ENCODE results near the gene ZNF438.
"Not testable (repeated sequence)": the region's sequence is repeated elsewhere in the genome, so short reads cannot be mapped to it uniquely, and the experiment has no call there.

Gene ZNF438

GRCh38 chr10:31042670-31043069 lies 11.0 kb upstream of the ZNF438 start:
- no peak for DNase-seq (ENCODE audit: extremely low read depth, low read depth)

GRCh38 chr10:31041011-31041410 lies 9.3 kb upstream of the ZNF438 start:
- DNase-seq (ENCODE audit: extremely low read depth, low read depth), result no peak
- TF ChIP-seq CTCF (IDR thresholded peaks at IDR 0.05; ENCODE audit: low read depth, low read length), result no peak

More at GRCh38 chr10:31042670-31043069, 11.0 kb upstream of the ZNF438 start:
- no peak for TF ChIP-seq CTCF (IDR thresholded peaks at IDR 0.05; ENCODE audit: low read depth, low read length)

DNA sequence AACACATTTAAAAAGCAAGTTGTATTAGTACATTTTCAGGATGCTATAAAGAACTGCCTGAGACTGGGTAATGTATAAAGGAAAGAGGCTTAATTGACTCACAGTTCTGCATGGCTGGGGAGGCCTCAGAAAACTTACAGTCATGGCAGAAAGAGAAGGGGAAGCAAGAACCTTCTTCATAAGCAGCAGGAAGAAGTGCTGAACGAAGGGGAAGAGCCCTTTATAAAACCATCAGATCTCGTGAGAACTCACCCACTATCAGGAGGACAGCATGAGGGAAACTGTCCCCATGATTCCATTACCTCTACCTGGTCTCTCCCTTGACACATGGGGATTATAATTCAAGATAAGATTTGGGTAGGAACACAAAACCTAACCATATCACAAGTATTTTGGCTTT lies 7.3 kb upstream of the ZNF438 start:
- DNase-seq (ENCODE audit: extremely low read depth, low read depth), result not testable (repeated sequence)

- no peak for DNase-seq (ENCODE audit: extremely low read depth, low read depth)
- TF ChIP-seq CTCF (IDR thresholded peaks at IDR 0.05; ENCODE audit: low read depth, low read length), result no peak
These were observed 6.1 kb upstream of the ZNF438 start for GRCh38 chr10:31037749-31038148.

DNA sequence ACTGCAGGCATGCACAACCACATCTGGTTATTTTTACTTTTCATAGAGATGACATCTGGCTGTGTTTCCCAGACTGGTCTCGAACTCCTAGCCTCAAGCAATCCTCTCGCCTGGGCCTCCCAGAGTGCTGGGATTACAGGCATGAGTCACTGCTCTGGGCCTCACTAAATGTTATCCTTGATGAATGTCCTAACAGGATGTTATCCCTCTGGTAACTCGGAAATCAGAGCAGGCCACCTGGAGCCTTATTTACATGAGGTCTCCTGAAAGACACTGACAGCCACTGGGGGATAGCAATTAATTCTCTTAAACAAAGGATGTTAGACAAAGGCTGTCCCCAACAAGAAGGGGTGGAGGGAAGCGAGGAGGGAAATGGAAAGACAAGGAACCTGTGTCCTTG lies 4.5 kb upstream of the ZNF438 start:
- no peak for DNase-seq (ENCODE audit: extremely low read depth, low read depth)
- TF ChIP-seq CTCF (IDR thresholded peaks at IDR 0.05; ENCODE audit: low read depth, low read length), result no peak

- TF ChIP-seq CTCF (IDR thresholded peaks at IDR 0.05; ENCODE audit: low read depth, low read length), result no peak
- DNase-seq (ENCODE audit: extremely low read depth, low read depth), result no peak
These were observed 3.7 kb upstream of the ZNF438 start for GRCh38 chr10:31035266-31035798.

DNA sequence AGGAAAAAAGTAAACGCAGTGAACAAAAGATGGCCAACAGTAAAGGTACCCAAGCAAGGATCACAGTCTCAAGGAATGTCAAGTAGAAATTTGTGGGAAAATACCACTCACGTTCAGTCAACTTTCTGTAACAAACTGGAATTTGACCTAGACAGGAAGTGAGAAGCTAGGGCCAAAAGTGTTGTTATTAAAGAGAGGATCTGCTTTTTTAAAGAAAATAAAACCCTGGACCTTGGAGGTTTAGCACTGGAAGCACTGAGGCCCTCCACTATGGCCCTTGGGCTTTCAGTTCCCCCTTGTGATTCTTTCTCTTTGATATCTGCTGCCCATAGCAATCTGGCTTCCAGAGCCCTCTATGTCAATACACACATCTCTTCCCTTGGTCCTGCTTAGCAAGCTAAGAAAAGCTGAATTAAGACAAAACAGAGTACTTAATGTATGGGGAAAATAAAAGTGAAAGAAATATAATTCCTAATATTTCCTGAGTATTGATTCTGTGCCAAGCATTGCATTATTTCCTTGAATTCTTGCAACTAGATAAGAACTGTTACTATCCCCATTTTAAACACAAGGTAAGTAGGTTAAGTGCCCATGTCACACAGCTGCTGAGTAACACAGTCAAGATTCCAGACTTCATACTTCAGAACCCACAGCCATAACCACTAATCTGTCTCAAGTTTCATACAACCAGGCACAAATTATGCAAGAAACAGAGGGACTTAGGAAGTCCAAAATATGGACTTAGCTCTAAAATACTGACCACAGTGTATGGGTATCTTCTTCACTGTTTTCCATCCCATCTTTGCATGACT lies 2.6 kb upstream of the ZNF438 start:
- peak; percentile 84 for DNase-seq (ENCODE audit: extremely low read depth, low read depth)
- TF ChIP-seq CTCF (IDR thresholded peaks at IDR 0.05; ENCODE audit: low read depth, low read length), result no peak

GRCh38 chr10:31033147-31033546 lies 1.5 kb upstream of the ZNF438 start:
- no peak for DNase-seq (ENCODE audit: extremely low read depth, low read depth)
- no peak for TF ChIP-seq CTCF (IDR thresholded peaks at IDR 0.05; ENCODE audit: low read depth, low read length)
